Measurements from ENCODE around the gene EXOSC7. TPM values are rescaled to one million over a fixed set of nuclear protein-coding genes. Genes with fewer than 3 reads are reported as not detected.

The EXOSC7 gene
- total RNA-seq, 1 experiment from 2014 or later = 70.9 TPM

- no peak overlapping the region for H3K4me3 Mint-ChIP-seq (ENCODE audit: unreplicated experiment)
- CTCF ChIA-PET = no interaction called here
- intact Hi-C loops (cut with micrococcal nuclease; ENCODE audit: unreplicated experiment) = no loop called here
- BruUV-seq (replicated peaks) = no TSS peak
- no peaks in the 10 kb centered on the region for H3K9me3 Mint-ChIP-seq (ENCODE audit: unreplicated experiment)
- H3K4me1 Mint-ChIP-seq (ENCODE audit: low read depth, unreplicated experiment) = no peaks in the 10 kb centered on the region
- H3K9me3 ChIP-seq = no peaks in the 10 kb centered on the region
- DNase-seq = no peak
- H3K36me3 Mint-ChIP-seq (ENCODE audit: insufficient read depth, unreplicated experiment) = peaks cover 11% of the 10 kb centered on the region
- H3K4me1 ChIP-seq = no peaks in the 10 kb centered on the region
- no peaks in the 10 kb centered on the region for H3K27me3 Mint-ChIP-seq (ENCODE audit: insufficient read depth, unreplicated experiment)
- H3K27ac Mint-ChIP-seq (ENCODE audit: unreplicated experiment) = no peak overlapping the region
- H3K27me3 ChIP-seq (replicated peaks; ENCODE audit: control insufficient read depth, insufficient read depth, low read length) = no peaks in the 10 kb centered on the region
- no peaks in the 10 kb centered on the region; the same call in 1 of the 2 replicates for H3K36me3 ChIP-seq (ENCODE audit: control insufficient read depth, insufficient read depth, low read length)
- POLR2A ChIA-PET = no interaction called here
- TF ChIP-seq, protein P1, sequence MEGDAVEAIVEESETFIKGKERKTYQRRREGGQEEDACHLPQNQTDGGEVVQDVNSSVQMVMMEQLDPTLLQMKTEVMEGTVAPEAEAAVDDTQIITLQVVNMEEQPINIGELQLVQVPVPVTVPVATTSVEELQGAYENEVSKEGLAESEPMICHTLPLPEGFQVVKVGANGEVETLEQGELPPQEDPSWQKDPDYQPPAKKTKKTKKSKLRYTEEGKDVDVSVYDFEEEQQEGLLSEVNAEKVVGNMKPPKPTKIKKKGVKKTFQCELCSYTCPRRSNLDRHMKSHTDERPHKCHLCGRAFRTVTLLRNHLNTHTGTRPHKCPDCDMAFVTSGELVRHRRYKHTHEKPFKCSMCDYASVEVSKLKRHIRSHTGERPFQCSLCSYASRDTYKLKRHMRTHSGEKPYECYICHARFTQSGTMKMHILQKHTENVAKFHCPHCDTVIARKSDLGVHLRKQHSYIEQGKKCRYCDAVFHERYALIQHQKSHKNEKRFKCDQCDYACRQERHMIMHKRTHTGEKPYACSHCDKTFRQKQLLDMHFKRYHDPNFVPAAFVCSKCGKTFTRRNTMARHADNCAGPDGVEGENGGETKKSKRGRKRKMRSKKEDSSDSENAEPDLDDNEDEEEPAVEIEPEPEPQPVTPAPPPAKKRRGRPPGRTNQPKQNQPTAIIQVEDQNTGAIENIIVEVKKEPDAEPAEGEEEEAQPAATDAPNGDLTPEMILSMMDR (IDR thresholded peaks at IDR 0.05; ENCODE audit: insufficient read depth in 1 of 2, low read depth in 1 of 2, low read length in 1 of 2, severe bottlenecking in 1 of 2, unreplicated experiment in 1 of 2) = no peak
- no peak overlapping the region for H3K4me3 ChIP-seq (ENCODE audit: low read depth, low read length)
These were observed 21.1 kb upstream of the EXOSC7 start for GRCh38 chr3:44954962-44955361.

- Histone ChIP-seq H3K36me3 (ENCODE audit: control insufficient read depth, insufficient read depth, low read length) (no peaks in the 10 kb centered on the region; the same call in 1 of the 2 replicates), H3K4me3 (ENCODE audit: low read depth, low read length) (no peak overlapping the region), H3K27me3 (replicated peaks; ENCODE audit: control insufficient read depth, insufficient read depth, low read length) (no peaks in the 10 kb centered on the region), H3K4me1 (no peaks in the 10 kb centered on the region), H3K9me3 (no peaks in the 10 kb centered on the region)
- POLR2A ChIA-PET = no interaction called here
- BruUV-seq (replicated peaks) = no TSS peak
- no peak for DNase-seq
- Mint-ChIP-seq H3K27ac (ENCODE audit: unreplicated experiment) (no peak overlapping the region), H3K27me3 (ENCODE audit: insufficient read depth, unreplicated experiment) (no peaks in the 10 kb centered on the region), H3K4me1 (ENCODE audit: low read depth, unreplicated experiment) (no peaks in the 10 kb centered on the region), H3K9me3 (ENCODE audit: unreplicated experiment) (no peaks in the 10 kb centered on the region), H3K36me3 (ENCODE audit: insufficient read depth, unreplicated experiment) (peaks cover 11% of the 10 kb centered on the region), H3K4me3 (ENCODE audit: unreplicated experiment) (no peak overlapping the region)
- CTCF ChIA-PET = no interaction called here
- intact Hi-C loops (cut with micrococcal nuclease; ENCODE audit: unreplicated experiment) = no loop called here
- TF ChIP-seq, protein P1 (IDR thresholded peaks at IDR 0.05; ENCODE audit: insufficient read depth in 1 of 2, low read depth in 1 of 2, low read length in 1 of 2, severe bottlenecking in 1 of 2, unreplicated experiment in 1 of 2) = no peak
These were observed 20.1 kb upstream of the EXOSC7 start for GRCh38 chr3:44955917-44956316.

DNA sequence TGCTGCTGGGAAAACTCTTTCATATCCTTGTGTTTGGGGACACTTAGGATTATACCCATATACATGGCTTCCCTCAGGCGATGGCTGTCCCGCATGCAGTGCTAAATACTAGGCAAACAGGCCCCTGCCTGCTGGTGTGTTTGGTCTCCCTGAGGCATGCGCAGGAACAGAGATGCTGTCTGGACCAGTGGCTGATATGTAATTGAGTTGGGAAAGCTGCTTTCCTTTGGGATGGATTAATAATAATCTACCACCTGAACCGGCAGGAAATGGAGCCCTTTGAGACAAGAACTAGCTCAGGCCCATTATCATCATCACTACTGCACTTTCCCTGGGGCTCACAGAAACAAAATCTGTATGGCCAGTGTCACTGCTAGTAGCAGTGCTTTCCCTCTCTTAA, 18.1 kb upstream of the EXOSC7 start:
- POLR2A ChIA-PET = no interaction called here
- CTCF ChIA-PET = no interaction called here
- intact Hi-C loops (cut with micrococcal nuclease; ENCODE audit: unreplicated experiment) = no loop called here
- Mint-ChIP-seq H3K4me1 (ENCODE audit: low read depth, unreplicated experiment) (no peaks in the 10 kb centered on the region), H3K4me3 (ENCODE audit: unreplicated experiment) (no peak overlapping the region), H3K27me3 (ENCODE audit: insufficient read depth, unreplicated experiment) (no peaks in the 10 kb centered on the region), H3K9me3 (ENCODE audit: unreplicated experiment) (no peaks in the 10 kb centered on the region), H3K36me3 (ENCODE audit: insufficient read depth, unreplicated experiment) (peaks cover 11% of the 10 kb centered on the region), H3K27ac (ENCODE audit: unreplicated experiment) (no peak overlapping the region)
- Histone ChIP-seq H3K27me3 (replicated peaks; ENCODE audit: control insufficient read depth, insufficient read depth, low read length) (no peaks in the 10 kb centered on the region), H3K9me3 (no peaks in the 10 kb centered on the region), H3K4me1 (no peaks in the 10 kb centered on the region), H3K36me3 (ENCODE audit: control insufficient read depth, insufficient read depth, low read length) (no peaks in the 10 kb centered on the region; the same call in 1 of the 2 replicates), H3K4me3 (ENCODE audit: low read depth, low read length) (no peak overlapping the region)
- BruUV-seq (replicated peaks) = no TSS peak
- TF ChIP-seq, protein P1 (IDR thresholded peaks at IDR 0.05; ENCODE audit: insufficient read depth in 1 of 2, low read depth in 1 of 2, low read length in 1 of 2, severe bottlenecking in 1 of 2, unreplicated experiment in 1 of 2) = no peak
- no peak for DNase-seq

Measured in Caco-2 (cell line).